GDM1 (cell line): ENCODE data around the gene PEX14.
"Not testable (repeated sequence)": the region's sequence is repeated elsewhere in the genome, so short reads cannot be mapped to it uniquely, and the experiment has no call there.

Experiments
- DNase-seq: peaks from one replicate; lab custom pipeline; 2025; lab: John Stamatoyannopoulos, UW

The PEX14 gene

DNA sequence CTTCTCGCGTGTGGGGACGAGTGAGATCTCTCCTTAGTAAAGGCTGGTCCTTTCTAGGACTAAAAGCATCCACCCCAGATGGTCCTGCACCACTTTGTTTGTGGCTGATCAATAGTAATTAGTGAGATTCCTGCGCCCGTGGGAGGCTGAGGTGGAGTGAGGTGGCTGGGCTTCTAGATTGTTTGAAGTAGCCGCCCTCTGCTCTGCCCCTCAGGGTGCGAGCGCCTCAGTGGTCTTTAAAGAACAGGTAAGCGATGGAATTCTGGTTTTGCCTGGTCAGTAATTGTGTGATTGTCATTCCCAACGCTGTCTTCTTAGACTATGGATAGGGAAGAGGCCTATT, 20.7 kb downstream of the PEX14 start:
- no peak for DNase-seq

DNA sequence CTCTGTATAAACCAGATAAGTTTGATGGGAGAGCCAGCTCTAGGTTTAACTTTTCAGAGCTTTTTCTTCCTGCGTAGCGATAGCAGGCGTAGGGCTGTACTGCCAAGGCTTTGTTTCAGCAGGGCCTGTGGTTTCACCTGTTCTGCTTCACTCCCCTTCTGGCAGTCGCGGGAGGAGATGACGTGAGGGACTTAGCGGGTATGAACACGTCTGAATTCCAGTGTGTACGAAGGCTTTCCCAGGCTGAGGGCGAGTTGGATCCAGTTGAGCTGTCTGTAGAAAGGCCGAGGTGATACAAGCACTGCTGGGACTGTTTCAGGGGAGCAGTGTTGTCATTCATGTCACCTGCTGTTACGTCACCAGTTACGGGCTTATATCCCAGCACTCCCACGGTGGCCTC, 21.2 kb downstream of the PEX14 start:
- no peak for DNase-seq

DNA sequence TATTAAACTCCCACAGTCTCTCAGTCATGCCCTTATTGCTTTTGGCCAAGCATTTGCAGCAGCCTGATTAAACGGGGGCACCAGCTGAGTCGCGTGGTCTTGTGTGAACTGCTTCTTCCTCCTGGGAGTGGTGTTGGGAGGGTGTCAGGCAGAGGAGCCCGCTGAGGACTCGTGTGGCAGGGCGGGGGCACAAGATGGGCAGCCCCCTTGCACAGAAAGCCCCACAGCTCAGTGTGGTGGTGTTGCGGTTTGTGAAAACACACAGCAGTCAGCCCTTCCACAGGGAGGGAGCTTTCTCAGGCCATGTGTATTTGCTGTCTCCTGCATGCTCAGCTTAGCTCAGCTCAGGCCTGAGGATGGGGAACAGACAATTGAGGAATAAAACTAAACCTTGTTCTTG, 22.4 kb downstream of the PEX14 start:
- DNase-seq, result no peak

DNA sequence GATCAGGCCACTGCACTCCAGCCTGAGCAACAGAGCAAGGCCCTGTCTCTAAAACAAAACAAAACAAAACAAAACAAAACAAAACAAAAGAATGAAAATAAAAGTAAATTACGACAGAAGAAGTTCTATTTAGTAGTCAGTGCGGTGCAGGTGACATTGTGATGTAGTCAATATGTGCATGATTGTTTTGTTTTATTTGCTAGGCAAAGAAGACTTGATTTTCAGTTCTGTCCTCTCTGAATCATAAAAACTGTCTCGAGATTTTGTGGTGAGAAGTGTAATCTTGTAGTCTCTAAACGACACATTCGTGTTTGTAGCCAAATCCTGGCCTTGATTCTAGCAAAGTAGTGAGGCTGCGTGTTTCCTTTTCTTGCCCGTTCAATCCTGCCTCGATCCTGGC, 23.5 kb downstream of the PEX14 start:
- DNase-seq, result no peak

DNA sequence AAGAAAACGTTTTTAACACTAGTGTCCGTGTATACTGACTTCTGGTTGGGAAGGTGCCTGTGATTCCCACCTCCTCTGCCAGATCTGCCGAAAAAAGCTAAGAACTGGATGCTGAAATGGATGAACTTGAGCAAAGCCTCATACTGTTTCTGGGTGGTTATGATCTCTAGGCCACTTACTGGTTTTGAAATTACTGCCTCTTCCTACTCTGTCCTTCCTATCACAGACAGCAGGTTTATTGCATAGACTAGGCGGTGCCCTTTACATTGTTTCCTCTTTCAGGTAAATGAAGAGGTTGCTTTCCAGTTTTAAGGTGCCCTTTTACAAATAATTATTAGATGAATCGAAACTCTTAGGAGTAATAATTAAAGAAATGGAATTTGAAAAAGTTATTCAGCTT, 27.5 kb downstream of the PEX14 start:
- no peak for DNase-seq

DNA sequence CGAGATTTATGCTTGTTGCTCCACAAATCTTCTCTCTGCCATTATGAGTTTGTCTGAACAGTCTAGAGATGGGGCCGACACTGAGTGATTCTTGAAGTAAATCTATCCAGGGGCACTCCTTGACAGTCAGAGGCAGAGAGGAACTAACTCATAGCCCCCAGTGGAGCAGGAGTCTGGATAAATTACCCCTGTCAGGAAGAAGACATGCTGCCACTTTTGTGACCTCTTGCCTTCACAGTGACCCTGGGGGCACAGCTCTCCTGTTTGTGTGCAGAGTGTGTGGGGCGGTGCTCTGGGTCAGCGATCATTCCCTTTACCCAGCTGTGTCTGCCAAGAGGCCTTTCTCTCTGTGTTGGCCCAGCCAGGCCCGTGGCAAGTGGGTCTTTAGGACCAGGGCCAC, 29.5 kb downstream of the PEX14 start:
- DNase-seq, result no peak

DNA sequence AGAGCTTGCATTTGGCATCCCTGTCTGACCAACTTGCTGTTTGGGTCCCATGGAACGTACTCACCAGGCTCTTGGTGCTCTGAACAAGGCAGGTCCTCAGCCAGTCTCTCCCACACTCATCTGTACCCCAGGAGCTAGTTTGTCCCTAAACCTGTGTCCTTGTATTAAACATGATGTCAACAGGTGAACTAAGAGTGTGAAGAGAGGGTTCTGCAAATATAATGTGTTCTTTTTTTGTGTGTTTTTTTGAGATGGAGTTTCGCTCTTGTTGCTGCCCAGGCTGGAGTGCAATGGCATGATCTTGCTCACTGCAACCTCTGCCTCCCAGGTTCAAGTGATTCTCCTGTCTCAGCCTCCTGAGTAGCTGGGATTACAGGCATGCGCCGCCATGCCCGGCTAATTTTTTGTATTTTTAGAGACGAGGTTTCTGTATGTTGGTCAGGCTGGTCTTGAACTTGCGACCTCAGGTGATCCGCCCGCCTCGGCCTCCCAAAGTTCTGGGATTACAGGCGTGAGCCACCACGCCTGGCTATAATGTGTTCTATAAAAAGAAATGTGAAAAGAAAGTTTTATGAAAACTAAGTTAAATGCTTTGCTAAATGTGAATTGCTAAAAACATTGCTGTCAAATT, 31.4 kb downstream of the PEX14 start:
- not testable (repeated sequence) for DNase-seq

DNA sequence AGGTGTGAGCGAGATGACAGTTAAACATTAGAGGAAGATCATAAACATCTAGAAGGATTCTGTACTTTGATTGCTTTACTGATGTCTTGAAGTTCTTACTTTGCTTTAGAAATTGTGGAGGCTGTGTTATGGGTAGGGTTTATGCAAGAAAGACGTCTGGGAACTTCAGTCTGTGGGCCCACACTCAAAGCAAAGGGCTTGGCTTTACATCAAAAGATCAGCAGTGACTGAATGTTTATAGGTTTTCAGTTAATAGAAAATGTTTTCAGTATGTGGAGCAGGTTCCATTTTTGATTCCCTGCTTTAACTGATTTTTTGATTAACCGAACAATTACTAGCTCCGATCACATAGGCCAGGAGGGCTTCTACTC, 31.9 kb downstream of the PEX14 start:
- DNase-seq, result no peak

DNA sequence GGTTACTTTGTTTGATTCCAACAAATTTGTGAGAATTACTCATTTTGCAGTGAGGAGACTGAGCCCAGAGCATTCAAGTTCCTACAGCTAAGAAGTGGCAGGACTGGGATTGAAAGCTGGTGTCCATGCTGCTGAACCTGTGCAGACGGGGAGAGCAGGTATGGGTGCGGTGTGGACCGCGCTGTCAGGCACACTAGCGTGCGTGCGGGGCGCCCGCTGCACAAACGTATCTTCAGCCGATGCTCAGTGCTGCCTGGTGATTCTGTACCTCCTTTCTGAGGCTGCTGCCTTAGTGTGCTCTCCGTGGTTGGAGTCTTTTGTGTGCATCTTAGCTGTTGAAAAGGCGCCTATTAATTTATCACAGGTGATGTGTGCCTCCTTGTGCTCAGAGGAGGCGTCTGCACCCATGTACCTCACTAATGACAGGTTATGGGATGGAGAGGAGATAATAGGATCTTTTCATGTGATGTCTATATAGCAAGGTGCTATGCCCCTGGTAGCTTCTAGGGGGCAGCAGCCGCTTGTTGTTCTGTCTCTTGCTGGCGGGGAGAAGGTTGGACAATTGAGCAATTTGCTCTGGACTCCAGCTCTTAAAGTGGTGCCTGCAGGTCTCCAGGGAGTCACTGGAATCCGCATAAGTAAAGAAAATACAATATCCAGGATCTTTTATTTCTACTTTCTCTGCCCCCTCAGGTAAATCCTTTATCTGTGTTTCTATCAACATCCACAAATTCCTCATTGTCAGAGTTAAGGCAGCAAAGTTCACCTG, 32.5 kb downstream of the PEX14 start:
- DNase-seq, result peak; percentile 46

DNA sequence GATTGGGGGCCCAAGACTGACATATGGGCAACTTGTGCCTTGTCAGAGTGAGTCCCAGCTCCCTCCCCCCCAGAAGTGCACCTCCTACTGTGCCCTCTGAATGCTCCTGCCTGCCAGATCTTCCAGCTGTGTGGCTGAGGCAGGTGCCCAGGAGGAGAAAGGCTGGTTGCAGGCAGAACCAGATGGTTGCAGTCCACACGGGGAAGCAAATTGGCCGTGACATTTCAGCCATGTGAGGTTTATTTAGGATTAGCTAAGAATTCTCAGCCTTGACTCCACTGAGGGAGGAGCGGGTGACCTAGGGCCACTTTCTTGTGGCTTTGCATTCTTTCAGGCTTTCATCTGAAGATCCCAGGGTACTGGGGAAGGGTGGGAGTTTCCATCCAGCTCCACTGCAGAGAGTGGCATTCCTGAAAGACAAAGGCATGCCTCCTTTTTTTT, 33.8 kb downstream of the PEX14 start:
- no peak for DNase-seq

DNA sequence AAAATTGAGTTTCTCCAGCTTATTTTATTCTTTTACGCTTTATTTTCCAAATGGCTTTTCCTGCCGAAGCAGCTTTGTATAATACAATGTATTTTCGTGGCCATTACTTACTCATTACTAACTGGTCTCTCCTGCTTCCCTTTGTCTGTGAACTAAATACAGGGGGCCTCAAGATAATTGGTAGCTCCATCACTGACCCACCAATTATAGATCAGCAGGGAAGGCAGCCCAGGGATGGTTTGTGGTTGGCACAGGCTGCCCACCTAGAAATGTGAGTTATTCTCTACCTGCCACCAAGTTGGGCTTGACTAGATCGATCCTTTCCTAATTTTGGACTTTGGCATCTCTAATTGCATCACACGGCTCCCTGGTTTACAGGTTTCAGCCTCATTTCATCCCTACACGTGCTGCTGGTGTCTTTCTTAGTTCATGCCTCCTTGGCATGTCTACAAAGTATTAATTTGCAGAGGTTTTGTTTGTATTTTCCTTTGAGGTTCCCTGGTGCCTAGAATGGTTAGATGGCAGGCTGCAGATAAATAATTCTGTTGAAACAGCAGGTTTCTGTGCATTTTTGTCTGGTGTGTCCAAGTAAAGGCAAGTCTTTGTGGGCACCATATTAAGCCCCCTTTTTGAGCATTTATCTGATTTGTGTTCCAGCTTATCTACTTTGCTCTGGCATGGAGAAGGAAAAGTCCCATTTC, 35.2 kb downstream of the PEX14 start:
- DNase-seq, result no peak

DNA sequence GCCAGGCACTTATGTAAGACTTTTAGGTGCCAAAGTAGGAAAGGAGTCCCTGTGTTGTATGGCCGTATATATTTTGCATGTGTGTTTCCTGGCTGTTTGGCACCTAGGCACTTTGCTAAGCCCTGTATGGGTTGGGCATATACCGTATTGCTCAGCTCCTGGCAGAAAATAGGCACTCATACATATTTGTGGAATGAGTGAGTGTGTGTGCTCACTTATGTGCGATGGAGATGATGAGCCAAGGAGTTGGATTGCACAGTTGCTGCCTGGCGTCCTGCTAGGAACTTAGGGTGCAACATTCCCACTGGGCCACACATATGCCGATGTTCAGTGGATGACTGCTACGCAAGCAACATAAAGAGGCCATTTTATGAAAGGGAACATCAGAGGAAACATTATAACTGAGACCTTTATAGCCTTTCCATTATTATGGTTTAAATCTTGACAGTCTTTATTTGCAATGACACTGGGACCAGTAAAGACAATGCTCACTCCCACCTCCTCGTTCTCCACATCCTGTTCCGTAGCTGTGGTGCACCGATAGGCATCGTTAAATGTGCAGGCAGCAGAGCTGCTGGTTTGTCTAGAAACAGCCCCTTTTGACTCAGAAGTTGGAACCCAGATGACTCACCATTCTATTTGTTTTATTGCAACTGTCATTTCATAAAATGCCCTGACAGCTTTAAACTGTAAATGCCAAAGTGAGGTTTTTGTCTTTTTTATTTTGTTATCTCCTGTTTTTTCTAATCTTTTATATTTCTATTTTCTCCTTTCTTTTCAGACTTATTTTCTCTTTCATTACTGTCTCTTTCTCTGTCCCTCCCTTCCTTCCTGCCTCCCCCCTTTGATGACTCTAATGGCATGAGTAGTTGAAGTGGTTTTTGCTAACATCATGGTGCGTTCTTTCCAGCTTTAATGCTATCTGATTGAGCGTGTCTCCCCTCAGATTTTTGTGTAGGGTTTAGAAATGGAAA, 36.1 kb downstream of the PEX14 start:
- DNase-seq, result peak; percentile 82

DNA sequence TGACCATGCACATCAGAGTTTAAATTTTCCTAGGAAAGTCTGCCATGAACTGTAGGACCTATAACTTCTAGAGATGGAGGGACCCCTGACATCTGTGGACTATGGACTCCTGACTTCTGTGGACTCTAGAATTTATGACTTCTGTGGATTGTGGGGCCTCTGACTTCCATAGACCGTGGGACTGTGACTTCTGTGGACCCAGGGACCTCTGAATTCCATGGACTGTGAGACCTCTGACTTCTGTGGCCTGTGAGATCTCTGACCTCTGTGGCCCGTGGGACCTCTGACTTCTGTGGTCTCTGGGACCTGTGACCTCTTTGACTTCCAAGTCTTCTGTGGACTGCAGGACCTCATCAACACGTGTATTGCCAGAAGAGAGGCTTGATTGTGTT, 36.7 kb downstream of the PEX14 start:
- DNase-seq, result no peak

DNA sequence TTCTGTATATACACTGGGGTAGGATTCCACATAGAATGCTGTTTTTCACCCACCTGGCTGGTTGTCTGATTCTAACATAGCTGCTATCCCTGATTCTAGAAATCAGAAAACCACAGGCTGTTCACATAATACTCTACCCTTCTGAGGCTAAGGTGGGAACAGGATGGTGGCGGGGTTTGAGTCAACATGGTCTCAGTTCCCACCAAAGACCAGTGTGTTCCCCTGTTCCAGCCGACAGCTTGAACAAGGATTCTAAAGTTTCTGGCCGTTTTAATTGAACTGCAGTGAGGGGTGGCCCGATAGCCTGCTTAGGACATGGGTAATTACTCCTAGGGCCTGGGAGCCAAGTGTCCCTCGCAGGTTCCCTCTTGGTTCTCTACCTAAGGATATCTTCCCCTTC, 38.4 kb downstream of the PEX14 start:
- DNase-seq, result no peak

DNA sequence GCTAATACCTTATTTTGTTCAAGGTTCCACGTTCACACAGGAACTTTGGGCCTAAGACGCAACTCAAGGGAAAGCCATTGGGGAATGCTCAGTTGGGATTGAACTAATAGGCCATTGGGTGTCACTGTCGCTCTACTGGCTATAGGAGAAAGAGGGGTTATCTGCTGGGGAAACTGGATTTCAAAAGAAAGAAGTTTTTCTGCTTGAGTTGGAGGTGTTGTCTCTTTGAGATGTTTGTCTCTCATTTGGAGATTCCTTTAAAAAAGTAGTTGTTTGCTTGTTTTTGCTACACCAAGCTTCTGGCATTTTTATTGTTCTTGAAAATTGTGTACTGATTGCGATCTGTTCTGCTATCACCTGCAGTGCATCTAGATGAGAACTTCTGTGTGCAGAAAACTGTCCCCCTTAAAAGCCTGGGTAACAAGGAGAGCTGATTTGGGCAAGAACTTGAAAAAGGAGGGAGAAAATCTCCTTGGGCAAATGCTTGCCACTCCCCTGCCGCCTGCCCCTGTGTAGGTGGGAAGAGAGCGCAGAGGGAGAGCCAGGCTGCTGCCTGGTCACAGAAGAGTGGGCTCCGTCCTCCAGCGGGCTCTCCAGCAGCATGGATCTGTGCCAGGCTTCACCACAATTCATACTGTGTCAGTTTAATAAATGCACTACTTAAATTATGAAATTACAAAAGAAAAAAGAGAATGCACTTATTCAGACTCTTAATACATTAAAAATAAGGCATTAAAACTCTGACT, 39.9 kb downstream of the PEX14 start:
- DNase-seq, result peak; percentile 46

DNA sequence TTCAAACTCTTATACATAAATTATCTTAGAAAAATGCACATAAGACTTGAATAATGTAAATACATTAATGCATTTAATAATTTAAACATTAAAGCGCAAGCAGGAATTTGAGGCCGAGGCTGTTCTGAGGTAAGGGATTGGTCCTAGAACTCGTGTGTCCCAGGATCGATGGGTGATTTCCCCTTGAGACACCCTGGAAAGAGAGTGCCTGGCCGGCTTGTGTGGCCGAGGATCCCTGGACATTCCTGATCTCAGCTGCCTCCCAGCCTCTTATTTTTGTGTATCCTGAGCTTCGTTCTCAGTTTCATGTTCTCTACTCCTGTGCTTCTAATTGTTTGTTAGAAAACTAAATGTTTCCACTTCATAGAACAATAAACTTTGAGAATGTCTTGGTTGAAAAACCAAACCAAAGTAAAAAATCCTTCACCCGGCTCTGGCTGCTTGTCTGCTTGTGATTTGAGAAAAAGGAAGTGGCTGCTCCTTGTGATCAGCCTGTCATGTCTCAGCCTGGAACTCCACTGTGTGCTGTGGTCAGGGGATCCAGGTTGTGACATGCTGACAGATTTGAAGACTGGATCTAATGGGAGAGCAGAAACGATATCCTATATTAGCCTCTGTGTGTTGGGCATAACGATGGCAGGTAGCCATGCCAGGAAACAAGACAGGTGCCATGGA, 40.7 kb downstream of the PEX14 start:
- DNase-seq, result peak; percentile 27

DNA sequence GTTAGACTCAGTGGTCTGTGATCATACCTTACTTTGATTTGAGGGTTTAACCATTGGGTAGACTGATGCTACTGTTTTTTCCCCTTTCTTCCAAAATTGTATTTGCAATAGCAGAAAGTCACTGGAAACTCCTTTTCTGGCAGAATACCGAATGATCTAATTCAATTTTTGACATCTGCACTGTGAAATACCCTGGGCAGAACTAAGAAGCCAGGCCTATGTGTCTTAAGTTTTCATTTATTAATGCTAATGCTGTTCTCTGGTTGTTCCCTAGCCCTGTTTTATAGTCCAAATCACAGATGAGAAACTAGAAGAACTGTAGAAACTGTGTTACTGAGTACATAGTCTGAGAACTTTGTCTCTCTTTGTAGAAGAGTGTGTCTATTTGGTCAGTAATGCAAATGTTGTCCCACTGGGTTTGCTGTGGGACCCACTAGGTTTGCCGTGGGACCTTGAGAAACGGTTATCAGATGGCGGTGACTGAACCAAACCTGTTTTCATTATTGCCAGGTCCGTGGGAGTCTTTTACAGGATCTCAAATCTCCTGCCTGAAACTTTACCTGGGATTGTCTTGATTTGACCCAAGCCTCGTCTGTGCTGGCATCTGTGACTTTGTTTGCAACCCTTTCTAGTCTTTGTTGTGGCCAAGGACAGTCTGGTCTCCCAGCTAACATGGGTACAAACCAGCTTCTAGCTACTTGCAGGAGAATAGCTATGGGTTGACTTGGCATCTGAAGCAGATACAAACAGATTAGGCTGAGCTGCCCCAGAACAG, 41.4 kb downstream of the PEX14 start:
- DNase-seq, result no peak

DNA sequence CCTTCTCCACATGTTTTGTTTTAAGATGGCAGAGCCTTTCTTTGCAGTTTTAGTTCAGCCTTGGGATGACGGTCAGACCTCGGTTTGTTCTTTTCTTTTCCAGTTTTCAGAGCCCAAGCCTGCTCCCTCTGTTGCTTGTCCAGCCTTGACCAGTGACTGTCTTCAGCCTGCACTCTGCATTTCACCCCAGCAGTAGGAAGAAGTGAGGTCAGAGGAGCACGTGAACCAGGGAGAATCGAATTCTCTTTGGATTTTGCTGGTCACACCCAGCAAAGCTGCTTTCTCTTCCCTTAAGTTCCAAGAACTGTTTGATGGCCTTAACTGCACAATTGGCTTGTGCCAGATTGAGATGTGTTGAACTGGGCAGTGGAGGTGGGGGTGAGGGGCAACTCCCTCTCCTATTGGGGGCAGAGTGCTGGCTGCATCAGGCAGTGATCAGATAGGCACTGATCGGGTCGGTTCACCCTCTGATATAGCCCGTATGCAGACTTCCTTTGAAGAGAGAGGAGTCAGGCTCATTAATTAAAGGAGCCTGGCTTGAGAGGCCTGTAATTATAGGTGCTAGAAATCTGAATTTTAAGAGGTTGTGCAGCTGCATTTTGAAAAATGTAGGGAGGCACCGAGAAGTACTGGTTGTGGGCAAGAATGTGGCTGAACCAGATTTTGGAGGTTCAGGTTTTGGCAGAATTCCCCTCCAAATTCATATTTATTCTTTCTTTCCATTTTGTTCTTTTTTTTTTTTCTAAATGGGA, 42.4 kb downstream of the PEX14 start:
- no peak for DNase-seq

DNA sequence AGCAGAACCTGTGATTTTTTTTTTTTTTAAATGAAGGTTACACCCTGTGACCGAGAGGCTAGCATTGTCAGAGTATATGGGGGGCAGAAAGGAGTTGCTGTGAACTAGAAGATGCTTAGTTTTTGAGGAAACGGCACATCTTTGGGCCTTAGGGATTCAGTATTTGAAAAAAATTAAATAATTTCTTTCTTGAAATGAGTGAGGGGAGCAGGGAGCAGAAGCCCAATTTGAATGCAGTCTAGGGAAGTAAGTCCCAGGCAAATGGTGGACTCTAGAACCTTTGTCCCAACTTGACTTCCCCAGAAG, 42.9 kb downstream of the PEX14 start:
- no peak for DNase-seq

DNA sequence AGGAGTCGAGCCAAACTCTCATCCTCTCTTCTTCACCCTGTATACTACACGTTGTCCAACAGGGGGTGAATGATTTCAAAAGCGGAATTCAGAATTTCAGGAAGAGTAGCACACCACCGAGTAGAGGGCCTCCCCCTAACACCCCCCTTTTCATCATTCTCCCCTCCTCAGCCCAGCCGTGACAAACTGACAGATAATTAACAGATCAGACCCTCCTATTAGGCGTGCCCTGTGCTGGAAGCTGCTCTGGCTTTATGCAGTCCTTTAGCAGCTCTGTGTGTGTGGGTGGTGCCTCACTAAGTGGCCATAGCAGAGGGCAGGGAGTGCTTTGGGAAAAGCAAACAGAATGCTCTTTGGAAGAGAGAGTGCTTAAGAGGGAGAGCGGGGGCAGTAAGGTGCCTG, 44.3 kb downstream of the PEX14 start:
- DNase-seq, result no peak
